HepG2 (cell line): ENCODE results near the gene CCNL1. TPM values are rescaled to one million over a fixed set of nuclear protein-coding genes. Genes with fewer than 3 reads are reported as not detected.

ENCODE experiments used
- NCOA1 ChIP-seq: sonication (generic); formaldehyde crosslinking; IDR thresholded peaks from 2 replicates; pipeline ENCODE4 v1.9.0; 2021; ENCODE audit warnings: missing genetic modification reagents
- NFRKB ChIP-seq: fragments of 450-650 bp; IDR thresholded peaks from 2 replicates; pipeline ENCODE4 v1.6.1; 2017
- PATZ1 ChIP-seq: sonication (generic); formaldehyde crosslinking; IDR thresholded peaks from 2 replicates; pipeline ENCODE4 v1.4.0; 2020; ENCODE audit warnings: missing genetic modification reagents
- PRPF4 ChIP-seq: fragments of 200-400 bp; formaldehyde crosslinking; IDR thresholded peaks from 2 replicates; pipeline ENCODE4 v1.6.1; 2016; ENCODE audit warnings: low read length, low read depth; ENCODE audit not compliant: poor library complexity, severe bottlenecking
- SMYD3 ChIP-seq: sonication (generic); formaldehyde crosslinking; IDR thresholded peaks from 2 replicates; pipeline ENCODE4 v1.8.1; 2023; ENCODE audit warnings: mild to moderate bottlenecking, missing genetic modification reagents
- YEATS2 ChIP-seq: sonication (generic); formaldehyde crosslinking; IDR thresholded peaks from 2 replicates; pipeline ENCODE4 v1.4.0; 2020; ENCODE audit warnings: missing genetic modification reagents, borderline replicate concordance
- ZBTB38 ChIP-seq: sonication (generic); formaldehyde crosslinking; IDR thresholded peaks from 2 replicates; pipeline ENCODE4 v1.5.1; 2020; ENCODE audit warnings: mild to moderate bottlenecking, missing genetic modification reagents
- ZKSCAN1 ChIP-seq: fragments of 150-350 bp; IDR thresholded peaks from 2 replicates; pipeline ENCODE4 v1.6.1; 2014; ENCODE audit warnings: low read length
- ZMAT3 ChIP-seq: sonication (generic); formaldehyde crosslinking; conservative IDR thresholded peaks from 2 replicates; pipeline ENCODE4 v1.7.0; 2021; ENCODE audit warnings: missing genetic modification reagents
- ZNF407 ChIP-seq: sonication (generic); formaldehyde crosslinking; IDR thresholded peaks from one replicate; pipeline ENCODE4 v1.5.1; 2020; ENCODE audit warnings: mild to moderate bottlenecking, missing genetic modification reagents; ENCODE audit errors: not compliant biosample characterization
- ZNF574 ChIP-seq: sonication (generic); formaldehyde crosslinking; IDR thresholded peaks from 2 replicates; pipeline ENCODE4 v1.4.0; 2020; ENCODE audit warnings: missing genetic modification reagents
- ZNF577 ChIP-seq: sonication (generic); formaldehyde crosslinking; IDR thresholded peaks from 2 replicates; pipeline ENCODE4 v1.4.0; 2020; ENCODE audit warnings: mild to moderate bottlenecking, low read depth, missing genetic modification reagents, borderline replicate concordance
- ZNF710 ChIP-seq: sonication (generic); formaldehyde crosslinking; IDR thresholded peaks from 2 replicates; pipeline ENCODE4 v1.5.0; 2020; ENCODE audit warnings: mild to moderate bottlenecking, missing genetic modification reagents, borderline replicate concordance
- polyA plus RNA-seq, 8 experiments: library from polyadenylated mRNA; depleted of rRNA in 3 of 8; stranded (reverse) in 7 of 8; unstranded in 1 of 8; fragments of >200 nt; fragmentation: Illumina TruSeq in 4 of 8; extraction: Trizol in 4 of 8; gene quantifications; 2 replicates each; pipeline versions ENCODE4 v1.2.1 to v1.2.3, GENCODE V29; 2011 to 2016; ENCODE audit warnings: low read depth in 4 of 8, missing spikeins in 1 of 8, mixed read lengths in 1 of 8; ENCODE audit not compliant: insufficient read depth in 1 of 8
- total RNA-seq, 5 experiments: library from RNA; depleted of rRNA; stranded (reverse); fragments of >200 nt; fragmentation: Illumina TruSeq; extraction: Trizol; gene quantifications; 2 replicates each; pipeline ENCODE4 v1.2.3, GENCODE V29; 2016; ENCODE audit warnings: low read depth in 1 of 5

The CCNL1 gene
- total and polyA plus RNA-seq, 2 of the 13 experiments (the other 11 are each of a cell fraction or from before 2014, with no cell fraction given), result 151 to 303 TPM

GRCh38 chr3:157120071-157120892 lies 39.7 kb downstream of the CCNL1 start (continued):
- TF ChIP-seq ZMAT3 (CRISPR knock-in tag) (peak; percentile 96), ZNF710 (CRISPR knock-in tag) (peak; percentile 96), PATZ1 (CRISPR knock-in tag) (peak; percentile 92), NFRKB (no peak), NCOA1 (CRISPR knock-in tag) (peak; percentile 73; the same call in 1 of the 2 replicates), ZNF577 (peak; percentile 80; the same call in 1 of the 2 replicates), SMYD3 (peak; percentile 97; the same call in 1 of the 2 replicates), PRPF4 (peak; percentile 58), ZBTB38 (CRISPR knock-in tag) (peak; percentile 96), YEATS2 (peak; percentile 70; the same call in 1 of the 2 replicates), ZKSCAN1 (no peak), ZNF574 (CRISPR knock-in tag) (peak; percentile 91), ZNF407 (CRISPR knock-in tag) (peak; percentile 86)
